T-helper 22 cell (primary cell): ENCODE data around the gene TMEM191B.
"Not testable (repeated sequence)": the region's sequence is repeated elsewhere in the genome, so short reads cannot be mapped to it uniquely, and the experiment has no call there.

Experiments used
- DNase-seq: peaks from one replicate; pipeline ENCODE4 v3.0.0-alpha.2; 2020; ENCODE audit warnings: low read depth

The TMEM191B gene

GRCh38 chr22:18527752-18528596, at the start of gene TMEM191B:
TMEM191B (plus strand) TSS chr22:18527802; CDS start chr22:18527981, 179 bp downstream.
- DNase-seq: not testable (repeated sequence)

- DNase-seq: not testable (repeated sequence)
Observed at GRCh38 chr22:18496227-18496626, 31.4 kb upstream of the TMEM191B start.

GRCh38 chr22:18511327-18511726, 16.3 kb upstream of the TMEM191B start:
- DNase-seq: not testable (repeated sequence)

- DNase-seq: not testable (repeated sequence)
Observed at GRCh38 chr22:18512378-18512777, 15.2 kb upstream of the TMEM191B start.

- DNase-seq: not testable (repeated sequence)
Observed at GRCh38 chr22:18513454-18513853, 14.1 kb upstream of the TMEM191B start.

GRCh38 chr22:18518061-18518460, 9.5 kb upstream of the TMEM191B start, which contains the start of gene GGTLC3:
GGTLC3 (minus strand) TSS chr22:18518161; CDS start chr22:18517897, 264 bp downstream.
- not testable (repeated sequence) for DNase-seq

- DNase-seq: not testable (repeated sequence)
Observed at GRCh38 chr22:18522762-18523161, 4.8 kb upstream of the TMEM191B start.

GRCh38 chr22:18523328-18523727, 4.3 kb upstream of the TMEM191B start:
- DNase-seq: not testable (repeated sequence)

GRCh38 chr22:18528597-18529415, 1.2 kb downstream of the TMEM191B start:
- DNase-seq: peak; percentile 89

GRCh38 chr22:18529416-18530145, 2.0 kb downstream of the TMEM191B start:
- DNase-seq: not testable (repeated sequence)

GRCh38 chr22:18533633-18534032, 6.0 kb downstream of the TMEM191B start:
- not testable (repeated sequence) for DNase-seq

GRCh38 chr22:18534315-18534714, 6.7 kb downstream of the TMEM191B start:
- DNase-seq: not testable (repeated sequence)

- not testable (repeated sequence) for DNase-seq
Observed at GRCh38 chr22:18539994-18540393, 12.4 kb downstream of the TMEM191B start.

GRCh38 chr22:18543400-18543799, 15.8 kb downstream of the TMEM191B start:
- DNase-seq: not testable (repeated sequence)

- not testable (repeated sequence) for DNase-seq
Observed at GRCh38 chr22:18544615-18545014, 17.0 kb downstream of the TMEM191B start.

GRCh38 chr22:18549458-18550179, 22.0 kb downstream of the TMEM191B start:
- DNase-seq: not testable (repeated sequence)

GRCh38 chr22:18551046-18551445, 23.4 kb downstream of the TMEM191B start:
- not testable (repeated sequence) for DNase-seq

GRCh38 chr22:18552839-18553597, 25.4 kb downstream of the TMEM191B start:
- not testable (repeated sequence) for DNase-seq

GRCh38 chr22:18554280-18555256, 27.0 kb downstream of the TMEM191B start:
- not testable (repeated sequence) for DNase-seq
